Thyroid gland (tissue), 4 donors: ENCODE results near the gene KRT14. TPM values are rescaled to one million over a fixed set of nuclear protein-coding genes. Genes with fewer than 3 reads are reported as not detected.
"Not testable (repeated sequence)": the region's sequence is repeated elsewhere in the genome, so short reads cannot be mapped to it uniquely, and the experiment has no call there.

Experiments used
- DNase-seq, 2 donors: peaks; one replicate each; pipeline ENCODE4 v3.0.0-alpha.2; 2019
- H3K27ac ChIP-seq, 3 donors: fragments of 200-600 bp; sonication (generic); 1 replicate in 2 of 3; 2 replicates in 1 of 3; pipeline ENCODE4 v1.5.1; 2016 to 2019; ENCODE audit warnings: mild to moderate bottlenecking in 1 of 3, moderate library complexity in 1 of 3
- H3K27me3 ChIP-seq: fragments of 200-600 bp; sonication (generic); one replicate; pipeline ENCODE4 v1.5.1; 2019
- H3K36me3 ChIP-seq, 2 donors: fragments of 200-600 bp; sonication (generic); one replicate each; pipeline ENCODE4 v1.5.1; 2016 to 2019
- H3K4me1 ChIP-seq, 2 donors: fragments of 200-600 bp; sonication (generic); one replicate each; pipeline ENCODE4 v1.5.1; 2017 to 2019
- H3K4me3 ChIP-seq, 3 donors: fragments of 200-600 bp; sonication (generic); replicated peaks in 1 of 3; 1 replicate in 2 of 3; 2 replicates in 1 of 3; pipeline ENCODE4 v1.5.1; 2016; ENCODE audit warnings: mild to moderate bottlenecking in 1 of 3
- H3K9me3 ChIP-seq: fragments of 200-600 bp; sonication (generic); one replicate; pipeline ENCODE4 v1.5.1; 2017
- POLR2A ChIP-seq, 2 donors: fragments of 450-650 bp; IDR thresholded peaks; one replicate each; pipeline ENCODE4 v1.6.1; 2017; ENCODE audit warnings: antibody characterized with exemption in 2 of 2, mild to moderate bottlenecking in 2 of 2, moderate library complexity in 1 of 2
- WGBS, 2 donors: methylation state at CpG; one replicate each; pipeline ENCODE4 v1.1.5; 2017; 5-methylcytosine and 5-hydroxymethylcytosine counted together
- intact Hi-C: fragments of 100-400 bp; cut with DNase I; formaldehyde crosslinking; loops from one replicate; pipeline ENCODE4 v1.15.1; 2023
- total RNA-seq, 4 donors: library from RNA; depleted of rRNA; stranded (reverse); fragments of >200 nt; gene quantifications; one replicate each; pipeline ENCODE4 v1.2.3, GENCODE V29; 2016
- TF ChIP-seq, protein P1 (sequence below), 6 experiments: fragments of 200-600 bp in 3 of 6; fragments of 450-650 bp in 3 of 6; sonication (generic) in 3 of 6; IDR thresholded peaks; one replicate each; pipeline ENCODE4 v1.5.1; 2016 to 2019; ENCODE audit warnings: antibody characterized with exemption in 6 of 6, mild to moderate bottlenecking in 2 of 6, inconsistent platforms in 1 of 6, moderate library complexity in 1 of 6

KRT14 gene
- total RNA-seq, 4 donors from 2014 or later: 0.22 to 12.4 TPM; not detected in 2

GRCh38 chr17:41544935-41545334 lies 41.8 kb downstream of the KRT14 start:
- peaks cover 7 to 14% of the 10 kb centered on the region in 2 donors for H3K4me1 ChIP-seq
- no peak overlapping the region for H3K4me3 ChIP-seq
- no peaks in the 10 kb centered on the region for H3K27me3 ChIP-seq
- H3K27ac ChIP-seq: no peak overlapping the region
- H3K36me3 ChIP-seq: no peaks in the 10 kb centered on the region
- DNase-seq: no peak
- intact Hi-C loops: loop anchor here (5.0 kb wide), 2 partner anchors 102 to 633 kb away; no protein-coding TSS in a partner anchor
- H3K9me3 ChIP-seq: no peaks in the 10 kb centered on the region
- no peak for TF ChIP-seq POLR2A (IDR thresholded peaks at IDR 0.05)
- TF ChIP-seq, protein P1, sequence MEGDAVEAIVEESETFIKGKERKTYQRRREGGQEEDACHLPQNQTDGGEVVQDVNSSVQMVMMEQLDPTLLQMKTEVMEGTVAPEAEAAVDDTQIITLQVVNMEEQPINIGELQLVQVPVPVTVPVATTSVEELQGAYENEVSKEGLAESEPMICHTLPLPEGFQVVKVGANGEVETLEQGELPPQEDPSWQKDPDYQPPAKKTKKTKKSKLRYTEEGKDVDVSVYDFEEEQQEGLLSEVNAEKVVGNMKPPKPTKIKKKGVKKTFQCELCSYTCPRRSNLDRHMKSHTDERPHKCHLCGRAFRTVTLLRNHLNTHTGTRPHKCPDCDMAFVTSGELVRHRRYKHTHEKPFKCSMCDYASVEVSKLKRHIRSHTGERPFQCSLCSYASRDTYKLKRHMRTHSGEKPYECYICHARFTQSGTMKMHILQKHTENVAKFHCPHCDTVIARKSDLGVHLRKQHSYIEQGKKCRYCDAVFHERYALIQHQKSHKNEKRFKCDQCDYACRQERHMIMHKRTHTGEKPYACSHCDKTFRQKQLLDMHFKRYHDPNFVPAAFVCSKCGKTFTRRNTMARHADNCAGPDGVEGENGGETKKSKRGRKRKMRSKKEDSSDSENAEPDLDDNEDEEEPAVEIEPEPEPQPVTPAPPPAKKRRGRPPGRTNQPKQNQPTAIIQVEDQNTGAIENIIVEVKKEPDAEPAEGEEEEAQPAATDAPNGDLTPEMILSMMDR (IDR thresholded peaks at IDR 0.05): no peak
- WGBS, 2 donors: 90 to 97% methylated on average over 5 of the region's 5 CpGs

- H3K4me1 ChIP-seq: peaks cover 7 to 14% of the 10 kb centered on the region in 2 donors
- TF ChIP-seq, protein P1 (IDR thresholded peaks at IDR 0.05): no peak
- TF ChIP-seq POLR2A (IDR thresholded peaks at IDR 0.05): no peak
- intact Hi-C loops: no loop called here
- no peak overlapping the region for H3K4me3 ChIP-seq
- H3K36me3 ChIP-seq: no peaks in the 10 kb centered on the region
- no peaks in the 10 kb centered on the region for H3K9me3 ChIP-seq
- no peak for DNase-seq
- no peaks in the 10 kb centered on the region for H3K27me3 ChIP-seq
- 58 to 65% methylated on average over 4 to 5 of the region's 5 CpGs for WGBS, 2 donors
- H3K27ac ChIP-seq: no peak overlapping the region
Measured at GRCh38 chr17:41544491-41544892, 42.2 kb downstream of the KRT14 start.

DNA sequence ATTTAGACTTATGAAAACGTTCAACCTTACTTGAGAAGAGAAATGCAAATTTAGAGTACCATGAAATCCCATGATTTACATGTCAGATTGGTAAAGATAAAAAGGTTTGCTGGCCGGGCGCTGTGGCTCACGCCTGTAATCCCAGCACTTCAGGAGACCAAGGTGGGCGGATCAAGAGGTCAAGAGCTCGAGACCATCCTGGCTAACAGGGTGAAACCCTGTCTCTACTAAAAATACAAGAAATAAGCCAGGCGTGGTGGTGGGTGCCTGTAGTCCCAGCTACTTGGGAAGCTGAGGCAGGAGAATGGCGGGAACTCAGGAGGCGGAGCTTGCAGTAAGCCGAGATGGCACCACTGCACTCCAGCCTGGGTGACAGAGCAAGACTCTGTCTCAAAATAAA lies 43.9 kb downstream of the KRT14 start:
- H3K4me1 ChIP-seq, DNase-seq, H3K4me3 ChIP-seq, H3K36me3 ChIP-seq, H3K27ac ChIP-seq, H3K9me3 ChIP-seq, H3K27me3 ChIP-seq, intact Hi-C loops: not testable (repeated sequence)
- 84 to 88% methylated on average over 10 of the region's 10 CpGs for WGBS, 2 donors

DNA sequence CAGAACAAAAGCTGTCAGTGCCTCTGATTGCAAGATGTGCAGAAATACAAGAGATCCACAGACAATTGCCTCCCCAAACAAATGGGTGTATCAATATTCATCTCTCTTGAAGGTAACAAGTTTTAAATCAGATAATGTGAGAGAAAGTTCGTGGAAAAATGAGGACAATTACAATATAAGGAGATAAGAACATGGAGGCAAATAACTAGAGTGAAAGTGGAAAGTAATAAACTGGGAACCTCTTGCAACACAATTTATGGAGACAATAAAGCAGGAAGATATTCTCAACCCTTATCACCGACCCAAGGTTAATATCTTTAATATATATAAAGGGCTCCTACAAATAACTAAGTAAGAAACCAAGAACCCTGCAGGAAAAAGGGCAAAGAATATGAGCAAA lies 44.3 kb downstream of the KRT14 start:
- H3K4me3 ChIP-seq: no peak overlapping the region
- no peaks in the 10 kb centered on the region for H3K36me3 ChIP-seq
- H3K27ac ChIP-seq: no peak overlapping the region
- H3K27me3 ChIP-seq: no peaks in the 10 kb centered on the region
- no peaks in the 10 kb centered on the region for H3K9me3 ChIP-seq
- H3K4me1 ChIP-seq: no peaks in the 10 kb centered on the region
- WGBS, 2 donors: 71 to 84% methylated on average over 2 of the region's 2 CpGs
- no peak for DNase-seq
- intact Hi-C loops: no loop called here
- TF ChIP-seq POLR2A (IDR thresholded peaks at IDR 0.05): no peak
- TF ChIP-seq, protein P1 (IDR thresholded peaks at IDR 0.05): no peak

DNA sequence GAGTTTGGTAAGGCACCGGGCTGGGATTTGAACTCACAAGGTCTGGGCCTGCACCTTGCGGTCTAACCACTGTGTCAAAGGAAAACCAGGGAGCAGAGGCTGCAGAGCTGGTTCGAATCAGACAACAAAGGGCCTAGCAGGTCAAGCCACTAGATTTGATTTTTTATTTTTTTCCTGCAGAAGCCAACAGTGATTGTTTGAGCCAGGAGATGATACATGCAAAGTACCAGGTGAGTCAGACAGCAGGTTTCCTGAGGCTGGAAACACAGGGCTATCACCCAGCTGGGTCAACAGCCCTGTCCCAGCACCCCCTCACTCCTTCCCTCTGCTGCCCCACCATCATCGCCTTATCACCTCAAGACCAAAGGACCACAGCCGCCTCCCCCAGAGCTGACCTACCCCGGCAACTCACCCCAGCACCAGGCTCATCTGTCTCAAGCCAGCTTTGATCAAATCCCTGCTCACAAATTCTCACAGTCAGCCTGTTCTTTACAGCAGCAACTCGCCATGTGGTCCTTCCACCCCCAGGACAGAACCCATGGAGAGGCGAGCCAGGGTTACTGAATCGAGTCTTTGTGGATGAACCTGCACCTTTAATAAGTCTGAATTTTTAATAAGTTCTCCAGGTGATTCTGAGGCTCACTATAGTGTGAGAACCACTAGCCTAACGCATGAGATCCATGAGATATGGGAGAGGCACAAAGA lies 45.6 kb downstream of the KRT14 start:
- Histone ChIP-seq H3K4me3 (no peak overlapping the region), H3K4me1 (no peaks in the 10 kb centered on the region), H3K36me3 (no peaks in the 10 kb centered on the region), H3K27ac (no peak overlapping the region), H3K27me3 (no peaks in the 10 kb centered on the region), H3K9me3 (no peaks in the 10 kb centered on the region)
- intact Hi-C loops: no loop called here
- DNase-seq: no peak
- WGBS, 2 donors: 90 to 91% methylated on average over 10 of the region's 10 CpGs
- TF ChIP-seq POLR2A (IDR thresholded peaks at IDR 0.05): no peak
- TF ChIP-seq, protein P1 (IDR thresholded peaks at IDR 0.05): no peak
